Measurements from ENCODE around the gene FRMD4A.
A peak's percentile ranks its signal among the peaks of the same experiment; 100 is the strongest.

FRMD4A gene

GRCh38 chr10:13648425-13648824, 682.3 kb downstream of the FRMD4A start:
- no peak overlapping the region for H3K4me3 ChIP-seq (ENCODE audit: control insufficient read depth, low read depth, low read length)
- DNase-seq (ENCODE audit: low read depth), result no peak
- TF ChIP-seq CTCF (conservative IDR thresholded peaks at IDR 0.05; ENCODE audit: control insufficient read depth, insufficient read depth, low read depth, low read length), result no peak

GRCh38 chr10:13644866-13645265, 685.9 kb downstream of the FRMD4A start:
- H3K4me3 ChIP-seq (ENCODE audit: control insufficient read depth, low read depth, low read length), result no peak overlapping the region
- no peak for TF ChIP-seq CTCF (conservative IDR thresholded peaks at IDR 0.05; ENCODE audit: control insufficient read depth, insufficient read depth, low read depth, low read length)
- DNase-seq (ENCODE audit: low read depth), result no peak

GRCh38 chr10:13643016-13643415, 687.7 kb downstream of the FRMD4A start:
- no peak for DNase-seq (ENCODE audit: low read depth)
- no peak for TF ChIP-seq CTCF (conservative IDR thresholded peaks at IDR 0.05; ENCODE audit: control insufficient read depth, insufficient read depth, low read depth, low read length)
- no peak overlapping the region for H3K4me3 ChIP-seq (ENCODE audit: control insufficient read depth, low read depth, low read length)

- no peak for DNase-seq (ENCODE audit: low read depth)
- no peak overlapping the region for H3K4me3 ChIP-seq (ENCODE audit: control insufficient read depth, low read depth, low read length)
- TF ChIP-seq CTCF (conservative IDR thresholded peaks at IDR 0.05; ENCODE audit: control insufficient read depth, insufficient read depth, low read depth, low read length), result no peak
Observed at GRCh38 chr10:13642293-13642692, 688.4 kb downstream of the FRMD4A start.

GRCh38 chr10:13637894-13638293, 692.8 kb downstream of the FRMD4A start:
- H3K4me3 ChIP-seq (ENCODE audit: control insufficient read depth, low read depth, low read length), result no peak overlapping the region
- DNase-seq (ENCODE audit: low read depth), result no peak
- TF ChIP-seq CTCF (conservative IDR thresholded peaks at IDR 0.05; ENCODE audit: control insufficient read depth, insufficient read depth, low read depth, low read length), result no peak

GRCh38 chr10:13637303-13637856, 693.3 kb downstream of the FRMD4A start:
- no peak overlapping the region for H3K4me3 ChIP-seq (ENCODE audit: control insufficient read depth, low read depth, low read length)
- TF ChIP-seq CTCF (conservative IDR thresholded peaks at IDR 0.05; ENCODE audit: control insufficient read depth, insufficient read depth, low read depth, low read length), result no peak
- DNase-seq (ENCODE audit: low read depth), result no peak

- no peak overlapping the region for H3K4me3 ChIP-seq (ENCODE audit: control insufficient read depth, low read depth, low read length)
- TF ChIP-seq CTCF (conservative IDR thresholded peaks at IDR 0.05; ENCODE audit: control insufficient read depth, insufficient read depth, low read depth, low read length), result no peak
- DNase-seq (ENCODE audit: low read depth), result peak; percentile 21
Observed at GRCh38 chr10:13636776-13637175, 693.9 kb downstream of the FRMD4A start.
